KMS-11 (cell line): ENCODE data around the gene SLC39A12.

Experiments
- H2AFZ ChIP-seq: fragments of 200-600 bp; sonication (generic); 2 replicates; pipeline ENCODE4 v1.6.1; 2016; ENCODE audit warnings: antibody characterized with exemption, mixed run types, low read depth
- H3K27ac ChIP-seq: fragments of 200-600 bp; sonication (generic); 2 replicates; pipeline ENCODE4 v1.6.1; 2016; ENCODE audit warnings: mild to moderate bottlenecking, mixed run types
- H3K27me3 ChIP-seq: fragments of 200-600 bp; sonication (generic); 2 replicates; pipeline ENCODE4 v1.6.1; 2017; ENCODE audit warnings: mild to moderate bottlenecking, low read depth, mixed run types, moderate library complexity; ENCODE audit not compliant: insufficient read depth
- H3K36me3 ChIP-seq: fragments of 200-600 bp; sonication (generic); 2 replicates; pipeline ENCODE4 v1.6.1; 2017; ENCODE audit warnings: mild to moderate bottlenecking, mixed run types; ENCODE audit not compliant: insufficient read depth
- H3K4me1 ChIP-seq: fragments of 200-600 bp; sonication (generic); 2 replicates; pipeline ENCODE4 v1.6.1; 2016; ENCODE audit warnings: mild to moderate bottlenecking, low read depth, mixed run types; ENCODE audit not compliant: poor library complexity, severe bottlenecking
- H3K4me2 ChIP-seq: fragments of 200-600 bp; sonication (generic); 2 replicates; pipeline ENCODE4 v1.7.0; 2016; ENCODE audit warnings: mild to moderate bottlenecking, mixed run types
- H3K4me3 ChIP-seq: fragments of 200-600 bp; sonication (generic); IDR thresholded peaks from 2 replicates; pipeline ENCODE4 v1.6.1; 2017; ENCODE audit warnings: low read depth, low read length, mixed read lengths; ENCODE audit not compliant: insufficient read depth
- H3K79me2 ChIP-seq: fragments of 200-600 bp; sonication (generic); 2 replicates; pipeline ENCODE4 v1.6.1; 2016; ENCODE audit warnings: low read depth, mixed run types; ENCODE audit not compliant: insufficient read depth
- H3K9ac ChIP-seq: fragments of 200-600 bp; sonication (generic); 2 replicates; pipeline ENCODE4 v1.6.1; 2016; ENCODE audit warnings: mild to moderate bottlenecking, mixed run types
- H4K20me1 ChIP-seq: fragments of 200-600 bp; sonication (generic); 2 replicates; pipeline ENCODE4 v1.6.1; 2016; ENCODE audit warnings: mild to moderate bottlenecking, mixed run types; ENCODE audit not compliant: insufficient read depth
- CTCF ChIP-seq: fragments of 200-600 bp; sonication (generic); conservative IDR thresholded peaks from 2 replicates; pipeline ENCODE4 v1.6.1; 2017; ENCODE audit warnings: low read depth, mild to moderate bottlenecking, antibody characterized with exemption, low read length, moderate library complexity, mixed read lengths

Gene SLC39A12

GRCh38 chr10:17910125-17910789 is 41.5 kb upstream of the SLC39A12 start:
- H3K27ac ChIP-seq = no peak overlapping the region
- H3K79me2 ChIP-seq = no peaks in the 10 kb centered on the region
- peak; percentile 54 for TF ChIP-seq CTCF

GRCh38 chr10:17912754-17913153 is 39.0 kb upstream of the SLC39A12 start:
- H3K4me3 ChIP-seq = no peak overlapping the region
- H3K4me2 ChIP-seq = no peak overlapping the region
- no peaks in the 10 kb centered on the region for H3K36me3 ChIP-seq
- H3K27ac ChIP-seq = no peak overlapping the region
- H3K27me3 ChIP-seq = no peaks in the 10 kb centered on the region
- H4K20me1 ChIP-seq = no peaks in the 10 kb centered on the region
- no peak overlapping the region for H3K9ac ChIP-seq
- H2AFZ ChIP-seq = no peak overlapping the region
- TF ChIP-seq CTCF = no peak
- no peaks in the 10 kb centered on the region for H3K79me2 ChIP-seq
- no peaks in the 10 kb centered on the region for H3K4me1 ChIP-seq

More at GRCh38 chr10:17910125-17910789, 41.5 kb upstream of the SLC39A12 start:
- no peak overlapping the region for H2AFZ ChIP-seq
- H3K4me1 ChIP-seq = no peaks in the 10 kb centered on the region
- no peaks in the 10 kb centered on the region for H3K27me3 ChIP-seq
- no peak overlapping the region for H3K4me2 ChIP-seq
- no peaks in the 10 kb centered on the region for H3K36me3 ChIP-seq
- no peak overlapping the region for H3K9ac ChIP-seq
- H4K20me1 ChIP-seq = no peaks in the 10 kb centered on the region
- no peak overlapping the region for H3K4me3 ChIP-seq

GRCh38 chr10:17913604-17914003 is 38.1 kb upstream of the SLC39A12 start:
- Histone ChIP-seq H3K79me2 (no peaks in the 10 kb centered on the region), H3K27me3 (no peaks in the 10 kb centered on the region), H3K27ac (no peak overlapping the region), H3K4me2 (no peak overlapping the region), H2AFZ (no peak overlapping the region), H3K4me1 (no peaks in the 10 kb centered on the region), H4K20me1 (no peaks in the 10 kb centered on the region), H3K36me3 (no peaks in the 10 kb centered on the region), H3K9ac (no peak overlapping the region), H3K4me3 (no peak overlapping the region)
- no peak for TF ChIP-seq CTCF

GRCh38 chr10:17914169-17915045 is 37.3 kb upstream of the SLC39A12 start:
- Histone ChIP-seq H2AFZ (no peak overlapping the region), H3K4me2 (no peak overlapping the region), H4K20me1 (no peaks in the 10 kb centered on the region), H3K27me3 (no peaks in the 10 kb centered on the region), H3K27ac (no peak overlapping the region), H3K4me1 (no peaks in the 10 kb centered on the region), H3K79me2 (no peaks in the 10 kb centered on the region), H3K36me3 (no peaks in the 10 kb centered on the region), H3K9ac (no peak overlapping the region), H3K4me3 (no peak overlapping the region)
- TF ChIP-seq CTCF = no peak
